Tibial artery (tissue), 4 donors: ENCODE data around the gene PIAS4.

Source experiments
- DNase-seq, 2 donors: peaks; one replicate each; pipeline ENCODE4 v3.0.0-alpha.2; 2019
- H3K27ac ChIP-seq, 2 donors: fragments of 200-600 bp; sonication (generic) in 1 of 2; 1 replicate in 1 of 2; 2 replicates in 1 of 2; pipeline ENCODE4 v1.5.1; 2018 to 2019; ENCODE audit warnings: mild to moderate bottlenecking in 1 of 2
- H3K27me3 ChIP-seq, 2 donors: fragments of 200-600 bp; sonication (generic) in 1 of 2; one replicate each; pipeline versions ENCODE4 v1.5.1 to v1.6.0; 2016 to 2019
- H3K36me3 ChIP-seq, 3 donors: fragments of 200-600 bp; sonication (generic) in 2 of 3; one replicate each; pipeline ENCODE4 v1.5.1; 2016 to 2019; ENCODE audit warnings: mild to moderate bottlenecking in 2 of 3
- H3K4me1 ChIP-seq, 4 donors: fragments of 200-600 bp; sonication (generic) in 2 of 4; 1 replicate in 3 of 4; 2 replicates in 1 of 4; pipeline ENCODE4 v1.5.1; 2016 to 2019
- H3K4me3 ChIP-seq, 2 donors: fragments of 200-600 bp; sonication (generic) in 1 of 2; 1 replicate in 1 of 2; 2 replicates in 1 of 2; pipeline ENCODE4 v1.5.1; 2018 to 2019; ENCODE audit warnings: mild to moderate bottlenecking in 2 of 2
- H3K9me3 ChIP-seq, 3 donors: fragments of 200-600 bp; sonication (generic) in 1 of 3; one replicate each; pipeline ENCODE4 v1.5.1; 2016 to 2019
- intact Hi-C: fragments of 100-400 bp; cut with DNase I; formaldehyde crosslinking; loops from one replicate; pipeline ENCODE4 v1.15.0; 2023; ENCODE audit warnings: low total_unique reads
- TF ChIP-seq, protein P1 (sequence below), 2 experiments: fragments of 200-600 bp in 1 of 2; fragments of 450-650 bp in 1 of 2; IDR thresholded peaks; one replicate each; pipeline ENCODE4 v1.5.1; 2017 to 2019; ENCODE audit warnings: antibody characterized with exemption in 2 of 2, mild to moderate bottlenecking in 1 of 2, moderate library complexity in 1 of 2

The PIAS4 gene

GRCh38 chr19:4035018-4035566 lies 27.6 kb downstream of the PIAS4 start:
- no peaks in the 10 kb centered on the region for H3K9me3 ChIP-seq
- intact Hi-C loops = no loop called here
- H3K4me1 ChIP-seq = no peaks in the 10 kb centered on the region
- H3K27me3 ChIP-seq = no peaks in the 10 kb centered on the region
- DNase-seq = no peak
- no peak overlapping the region for H3K27ac ChIP-seq
- H3K4me3 ChIP-seq = no peak overlapping the region
- H3K36me3 ChIP-seq = peaks cover 30 to 82% (median 68%) of the 10 kb centered on the region in 3 donors
- TF ChIP-seq, protein P1, sequence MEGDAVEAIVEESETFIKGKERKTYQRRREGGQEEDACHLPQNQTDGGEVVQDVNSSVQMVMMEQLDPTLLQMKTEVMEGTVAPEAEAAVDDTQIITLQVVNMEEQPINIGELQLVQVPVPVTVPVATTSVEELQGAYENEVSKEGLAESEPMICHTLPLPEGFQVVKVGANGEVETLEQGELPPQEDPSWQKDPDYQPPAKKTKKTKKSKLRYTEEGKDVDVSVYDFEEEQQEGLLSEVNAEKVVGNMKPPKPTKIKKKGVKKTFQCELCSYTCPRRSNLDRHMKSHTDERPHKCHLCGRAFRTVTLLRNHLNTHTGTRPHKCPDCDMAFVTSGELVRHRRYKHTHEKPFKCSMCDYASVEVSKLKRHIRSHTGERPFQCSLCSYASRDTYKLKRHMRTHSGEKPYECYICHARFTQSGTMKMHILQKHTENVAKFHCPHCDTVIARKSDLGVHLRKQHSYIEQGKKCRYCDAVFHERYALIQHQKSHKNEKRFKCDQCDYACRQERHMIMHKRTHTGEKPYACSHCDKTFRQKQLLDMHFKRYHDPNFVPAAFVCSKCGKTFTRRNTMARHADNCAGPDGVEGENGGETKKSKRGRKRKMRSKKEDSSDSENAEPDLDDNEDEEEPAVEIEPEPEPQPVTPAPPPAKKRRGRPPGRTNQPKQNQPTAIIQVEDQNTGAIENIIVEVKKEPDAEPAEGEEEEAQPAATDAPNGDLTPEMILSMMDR (IDR thresholded peaks at IDR 0.05) = no peak

DNA sequence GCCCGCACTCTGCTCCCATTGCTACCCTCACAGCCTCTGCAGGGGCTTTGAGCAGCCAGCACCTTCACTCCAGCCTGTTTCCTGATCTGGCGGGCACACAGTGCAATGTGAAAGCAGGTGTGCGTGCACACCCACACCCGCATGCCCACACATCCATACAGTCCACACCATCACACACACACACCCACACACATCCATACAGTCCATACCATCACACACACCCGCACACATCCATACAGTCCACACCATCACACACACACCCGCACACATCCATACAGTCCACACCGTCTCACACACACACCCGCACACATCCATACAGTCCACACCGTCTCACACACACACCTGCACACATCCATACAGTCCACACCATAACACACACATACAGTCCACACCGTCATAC lies 28.0 kb downstream of the PIAS4 start:
- Histone ChIP-seq H3K9me3 (no peaks in the 10 kb centered on the region), H3K4me1 (no peaks in the 10 kb centered on the region), H3K36me3 (peaks cover 30 to 78% (median 67%) of the 10 kb centered on the region in 3 donors), H3K27me3 (no peaks in the 10 kb centered on the region), H3K27ac (no peak overlapping the region), H3K4me3 (no peak overlapping the region)
- TF ChIP-seq, protein P1 (IDR thresholded peaks at IDR 0.05) = no peak
- no peak for DNase-seq
- intact Hi-C loops = no loop called here

DNA sequence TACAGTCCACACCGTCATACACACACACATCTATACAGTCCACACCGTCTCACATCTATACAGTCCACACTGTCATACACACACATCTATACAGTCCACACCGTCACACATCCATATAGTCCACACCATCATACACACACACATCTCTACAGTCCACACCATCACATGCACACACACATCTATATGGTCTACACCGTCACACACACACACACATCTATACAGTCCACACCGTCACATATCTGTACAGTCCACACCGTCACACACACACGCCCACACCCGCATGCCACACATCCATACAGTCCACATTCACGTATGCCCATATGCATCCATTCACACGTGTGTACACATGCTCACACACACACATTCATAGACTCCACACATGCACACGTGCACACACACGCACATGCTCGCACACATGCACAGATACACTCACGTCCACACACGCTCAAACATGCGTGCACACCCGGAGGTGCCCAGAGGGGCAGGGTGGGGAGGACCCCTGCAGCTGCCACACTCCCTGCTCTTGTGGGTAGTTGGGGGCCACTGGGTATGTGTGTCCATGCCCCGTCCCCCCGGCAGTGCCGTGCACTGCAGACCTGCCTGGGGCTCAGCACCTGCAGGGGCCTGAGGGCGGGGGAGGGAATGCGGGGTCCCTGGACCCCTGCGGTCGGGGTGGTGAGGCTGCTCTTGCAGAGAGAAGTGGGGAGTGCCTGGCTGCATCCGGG lies 29.2 kb downstream of the PIAS4 start:
- no peaks in the 10 kb centered on the region for H3K4me1 ChIP-seq
- H3K4me3 ChIP-seq = no peak overlapping the region
- H3K27me3 ChIP-seq = no peaks in the 10 kb centered on the region
- TF ChIP-seq, protein P1 (IDR thresholded peaks at IDR 0.05) = no peak
- no peak overlapping the region for H3K27ac ChIP-seq
- DNase-seq = no peak
- no peaks in the 10 kb centered on the region for H3K9me3 ChIP-seq
- intact Hi-C loops = no loop called here
- H3K36me3 ChIP-seq = peaks cover 30 to 71% (median 64%) of the 10 kb centered on the region in 3 donors

- DNase-seq = no peak
- H3K36me3 ChIP-seq = peaks cover 30 to 72% (median 66%) of the 10 kb centered on the region in 3 donors
- peaks cover 0 to 2% (median 0%) of the 10 kb centered on the region in 4 donors for H3K4me1 ChIP-seq
- intact Hi-C loops = no loop called here
- no peak overlapping the region for H3K27ac ChIP-seq
- TF ChIP-seq, protein P1 (IDR thresholded peaks at IDR 0.05) = no peak
- H3K9me3 ChIP-seq = no peaks in the 10 kb centered on the region
- no peak overlapping the region for H3K4me3 ChIP-seq
- no peaks in the 10 kb centered on the region for H3K27me3 ChIP-seq
Observed at GRCh38 chr19:4037301-4037949, 29.9 kb downstream of the PIAS4 start.

- Histone ChIP-seq H3K27me3 (no peaks in the 10 kb centered on the region), H3K4me3 (no peak overlapping the region), H3K36me3 (peaks cover 28 to 70% (median 61%) of the 10 kb centered on the region in 3 donors), H3K4me1 (peaks cover 0 to 9% (median 0%) of the 10 kb centered on the region in 4 donors), H3K27ac (no peak overlapping the region), H3K9me3 (no peaks in the 10 kb centered on the region)
- TF ChIP-seq, protein P1 (IDR thresholded peaks at IDR 0.05) = no peak
- no peak for DNase-seq
- intact Hi-C loops = no loop called here
Observed at GRCh38 chr19:4038057-4038456, 30.5 kb downstream of the PIAS4 start.
